Suppressor macrophage treated with lipopolysaccharide for 4 hours (primary cell): ENCODE data around the gene SGTA.
A peak's percentile ranks its signal among the peaks of the same experiment; 100 is the strongest.

ENCODE experiments used
- DNase-seq: peaks from one replicate; pipeline ENCODE4 v3.0.0-alpha.2; 2020

Gene SGTA

DNA sequence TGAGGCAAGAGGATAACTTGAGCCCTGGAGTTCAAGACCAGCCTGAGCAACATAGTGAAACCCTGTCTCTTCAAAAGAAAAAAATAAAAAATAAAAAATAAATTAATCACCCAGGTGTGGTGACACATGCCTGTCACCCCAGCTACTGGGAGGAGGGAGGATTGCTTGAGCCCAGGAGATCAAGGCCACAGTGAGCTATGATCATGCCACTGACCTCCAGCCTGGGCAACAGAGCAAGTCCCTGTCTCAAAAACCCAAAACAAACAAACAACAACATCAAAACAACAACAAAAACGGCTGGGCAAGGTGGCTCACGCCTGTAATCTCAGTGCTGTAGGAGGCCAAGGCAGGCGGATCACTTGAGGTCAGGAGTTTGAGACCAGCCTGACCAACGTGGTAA lies 39.0 kb downstream of the SGTA start:
- DNase-seq: no peak

DNA sequence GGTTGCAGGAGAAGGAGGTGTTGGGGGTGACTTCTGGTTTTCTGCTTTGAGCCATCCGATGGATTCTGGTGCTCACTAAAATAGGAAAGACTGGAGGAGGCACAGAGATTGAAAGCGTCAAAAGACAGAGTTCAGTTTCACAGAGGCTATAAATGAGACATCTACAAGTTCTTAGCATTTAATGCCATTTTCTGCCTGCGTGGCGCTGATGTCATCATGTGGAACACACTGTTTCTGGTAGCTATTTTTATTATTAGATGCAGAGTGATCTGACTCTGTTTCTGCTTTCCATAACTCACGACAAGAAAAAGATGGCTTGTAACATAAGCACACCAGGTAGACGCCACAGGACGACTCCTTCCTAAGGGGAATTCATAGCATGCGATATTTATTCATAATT lies 40.0 kb downstream of the SGTA start:
- no peak for DNase-seq

DNA sequence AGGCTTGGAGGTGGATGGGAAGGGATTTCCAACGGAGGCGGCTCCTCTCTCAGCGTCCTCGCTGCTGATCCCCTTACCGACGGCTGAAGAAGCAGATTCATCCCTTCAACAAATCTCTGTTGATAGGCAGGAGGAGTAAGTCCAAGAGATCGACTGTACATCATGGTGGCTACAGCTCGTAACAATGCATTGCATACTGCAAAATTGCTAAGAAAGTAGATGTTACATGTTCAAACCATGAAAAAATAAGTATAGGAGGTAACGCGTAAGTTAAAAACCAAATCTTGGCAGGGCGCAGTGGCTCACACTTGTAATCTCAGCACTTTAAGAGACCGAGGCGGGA lies 42.8 kb downstream of the SGTA start:
- no peak for DNase-seq

DNA sequence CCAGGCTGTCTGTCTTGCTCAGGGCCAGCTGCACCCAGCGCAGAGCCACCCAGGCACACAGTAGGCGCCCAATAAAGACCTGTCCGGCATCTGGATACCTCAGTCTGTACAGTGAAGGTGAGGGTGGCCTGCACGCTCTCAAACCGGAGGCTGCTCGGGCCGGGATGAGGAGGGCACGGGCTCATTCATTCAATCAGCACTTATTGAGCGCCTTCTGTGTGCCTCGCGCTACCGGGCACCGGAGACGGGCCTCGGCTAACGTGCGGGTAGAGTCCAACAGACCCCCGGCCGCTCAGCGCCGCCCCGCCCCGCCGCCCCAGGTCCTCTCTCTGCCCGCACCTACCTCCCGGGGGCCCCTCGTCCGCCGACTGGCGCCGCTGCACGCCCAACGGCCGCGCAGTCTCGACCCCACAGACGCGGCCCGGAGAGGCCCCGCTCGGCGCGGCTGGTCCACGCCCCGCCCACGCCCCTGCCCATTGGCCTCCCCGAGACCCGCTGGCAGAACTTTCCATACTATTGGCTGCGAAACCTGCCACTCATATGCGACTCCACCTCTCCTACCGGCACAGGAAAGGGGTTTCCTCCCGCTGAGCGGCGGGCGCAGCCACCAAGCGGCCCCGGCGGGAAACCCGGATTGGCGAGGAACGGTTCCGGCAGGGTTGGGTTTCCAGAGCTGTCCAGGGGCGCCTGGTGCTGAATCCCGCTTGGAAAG lies 43.3 kb downstream of the SGTA start, which contains the start of gene SLC39A3:
Gene SLC39A3, minus strand, starts transcription at position 416 of the 712 bp plus-strand sequence. CDS start 2,760 bp downstream, outside the sequence.
- peak; percentile 99 for DNase-seq

DNA sequence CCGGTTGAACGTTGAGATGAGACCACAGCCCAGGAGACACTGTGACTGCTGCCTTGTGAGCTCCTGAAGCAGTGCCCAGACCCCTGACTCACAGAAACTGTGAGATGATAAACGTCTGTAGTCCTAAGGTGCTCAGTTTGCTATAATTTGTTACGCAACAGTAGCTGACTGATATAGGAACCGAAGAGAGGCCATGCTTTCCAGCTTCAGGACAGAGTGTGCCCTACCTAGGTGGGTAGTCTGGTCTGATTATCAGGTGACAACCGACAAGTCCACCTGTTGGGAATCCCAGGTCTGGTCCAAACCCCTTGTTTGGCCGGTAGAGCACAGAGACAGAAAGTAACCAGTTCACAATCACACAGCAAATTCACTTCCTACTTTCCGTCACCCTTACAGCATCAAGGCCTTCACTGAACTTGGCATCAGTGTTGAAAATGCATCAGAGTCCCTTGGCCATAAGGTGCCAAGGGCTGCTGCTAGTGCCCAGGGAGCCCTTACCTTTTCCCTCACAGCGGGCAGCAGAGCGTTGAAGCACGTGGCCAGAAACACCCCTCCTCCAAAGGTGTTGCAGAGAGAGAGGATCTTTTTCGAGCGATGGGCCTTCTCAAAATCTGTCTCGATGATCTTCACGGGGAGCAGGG lies 46.4 kb downstream of the SGTA start:
- DNase-seq: no peak

DNA sequence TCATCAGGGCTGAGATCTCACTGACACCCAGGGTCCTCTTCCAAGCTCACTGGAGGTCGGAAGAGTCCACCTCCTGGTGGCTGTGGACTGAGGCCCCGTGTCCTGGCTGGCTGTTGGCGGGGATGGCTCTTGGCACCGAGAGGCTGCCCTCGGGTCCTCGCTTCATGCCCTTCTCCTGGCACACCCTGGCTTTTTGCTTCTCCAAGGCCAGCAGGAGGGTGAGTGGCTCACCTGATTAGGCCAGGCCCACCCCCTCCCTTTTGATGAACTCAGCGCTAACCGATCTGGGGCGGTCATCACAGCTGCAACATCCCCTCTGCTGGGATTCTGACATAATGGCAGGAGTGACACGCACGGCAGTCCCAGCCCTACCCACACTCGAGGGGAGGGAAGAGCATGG lies 47.7 kb downstream of the SGTA start:
- DNase-seq: no peak

DNA sequence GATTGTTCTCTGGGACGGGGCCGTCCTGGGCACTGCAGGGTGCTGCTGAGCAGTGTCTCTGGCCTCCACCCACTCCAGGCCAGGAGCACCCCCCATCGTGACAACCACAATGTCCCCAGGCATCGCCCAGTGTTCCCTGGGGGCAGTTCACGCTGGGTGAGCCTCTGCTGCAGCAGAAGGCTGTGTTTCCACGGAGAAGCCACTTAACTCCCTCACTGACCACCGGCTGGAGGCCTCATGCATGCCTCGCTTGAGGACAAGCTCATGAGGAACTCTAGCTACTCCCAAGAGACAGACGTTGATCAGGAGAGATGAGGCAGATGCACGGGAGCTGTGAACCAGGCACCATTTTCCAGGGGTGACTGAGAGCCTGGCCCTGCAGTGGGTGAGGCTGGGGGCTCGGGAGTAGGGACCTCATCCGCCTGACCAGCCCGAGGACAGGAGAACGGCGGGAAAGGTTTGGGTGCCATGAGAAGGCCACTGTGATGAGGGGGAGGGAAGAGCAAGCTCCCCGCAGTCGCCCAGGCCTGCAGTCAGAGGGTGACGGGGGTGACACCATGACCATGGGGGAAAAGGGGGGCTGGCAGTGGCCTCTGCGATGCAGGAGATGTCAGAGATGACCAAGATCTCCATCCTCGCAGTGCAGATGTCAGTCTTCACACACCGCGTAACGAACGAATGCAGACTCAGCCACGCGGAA lies 48.3 kb downstream of the SGTA start:
- DNase-seq: no peak

DNA sequence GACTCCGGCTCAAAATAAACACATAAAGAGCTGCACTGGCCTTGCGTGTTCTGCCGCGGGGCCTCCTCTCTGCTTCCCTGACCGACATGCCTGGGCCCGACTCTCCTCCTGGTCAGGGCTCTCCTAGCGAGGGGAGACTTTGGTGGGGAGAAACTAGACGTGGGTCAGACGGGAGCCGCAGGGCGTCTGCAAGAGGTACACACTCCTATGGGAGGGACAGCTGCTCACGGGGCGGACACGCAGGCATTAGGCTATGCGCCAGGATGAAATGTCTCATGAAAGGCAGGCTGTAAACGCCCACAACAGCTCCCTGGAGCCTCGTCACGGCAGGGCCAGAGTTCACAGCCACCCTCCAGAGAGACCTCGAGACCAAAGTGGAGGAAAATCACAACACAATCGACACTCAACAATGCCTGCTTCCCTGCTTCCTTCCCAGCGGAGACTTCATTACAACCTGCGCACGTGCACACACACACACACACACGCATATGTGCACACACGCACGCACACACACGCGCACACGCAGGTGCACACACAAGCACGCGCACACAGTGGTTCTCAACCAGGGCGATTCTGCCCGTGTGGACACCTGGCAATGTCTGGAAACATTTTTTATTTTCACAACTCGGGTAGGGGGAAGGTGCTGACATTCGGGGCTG lies 49.0 kb downstream of the SGTA start:
- DNase-seq: no peak

DNA sequence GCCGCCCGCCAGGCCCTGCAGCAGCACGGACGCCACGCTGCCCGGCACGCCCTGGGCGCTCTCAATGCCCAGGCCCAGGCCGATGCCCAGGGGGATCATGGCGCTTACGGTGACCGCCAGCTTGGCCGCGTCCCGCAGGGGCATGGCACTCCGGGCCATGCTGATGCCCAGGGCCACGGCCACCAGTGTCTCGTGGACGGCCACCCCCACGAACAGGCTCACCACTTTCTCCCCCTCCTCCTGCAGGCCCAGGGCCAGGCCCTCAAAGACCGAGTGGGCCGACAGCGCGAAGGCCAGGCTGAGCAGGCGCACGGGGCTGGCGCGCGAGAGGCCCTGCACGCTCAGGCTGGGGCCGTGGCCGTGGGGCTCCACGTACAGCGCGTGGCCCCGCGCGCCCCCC lies 50.2 kb downstream of the SGTA start:
- no peak for DNase-seq

DNA sequence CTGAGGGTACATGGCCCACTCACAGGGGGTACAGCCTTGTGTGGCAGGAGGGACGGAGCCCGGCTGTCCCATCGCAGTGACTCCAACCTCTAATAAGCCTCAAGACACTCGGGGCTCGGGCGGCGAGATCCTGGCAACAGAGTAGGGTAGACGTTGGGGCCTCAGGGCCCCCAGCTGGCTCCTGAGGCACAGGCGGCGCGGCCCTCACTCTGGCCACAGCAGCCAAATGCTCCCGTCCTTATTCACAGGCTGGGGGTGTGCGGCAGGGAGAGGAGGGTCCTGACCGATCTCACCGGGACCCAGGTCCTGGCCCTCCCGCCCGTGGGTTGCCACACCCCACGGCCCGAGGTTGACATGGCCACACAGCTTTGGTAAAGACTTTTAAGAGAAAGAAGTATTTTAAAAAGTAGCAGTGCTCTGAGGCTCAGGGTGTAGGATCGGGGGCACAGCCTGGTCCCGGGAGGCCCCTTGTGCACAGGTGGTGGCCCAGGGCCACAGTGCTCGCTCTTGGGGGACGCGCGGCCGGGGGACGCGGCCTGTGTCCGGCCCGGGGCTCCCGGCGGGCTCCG lies 50.8 kb downstream of the SGTA start:
- DNase-seq: no peak

DNA sequence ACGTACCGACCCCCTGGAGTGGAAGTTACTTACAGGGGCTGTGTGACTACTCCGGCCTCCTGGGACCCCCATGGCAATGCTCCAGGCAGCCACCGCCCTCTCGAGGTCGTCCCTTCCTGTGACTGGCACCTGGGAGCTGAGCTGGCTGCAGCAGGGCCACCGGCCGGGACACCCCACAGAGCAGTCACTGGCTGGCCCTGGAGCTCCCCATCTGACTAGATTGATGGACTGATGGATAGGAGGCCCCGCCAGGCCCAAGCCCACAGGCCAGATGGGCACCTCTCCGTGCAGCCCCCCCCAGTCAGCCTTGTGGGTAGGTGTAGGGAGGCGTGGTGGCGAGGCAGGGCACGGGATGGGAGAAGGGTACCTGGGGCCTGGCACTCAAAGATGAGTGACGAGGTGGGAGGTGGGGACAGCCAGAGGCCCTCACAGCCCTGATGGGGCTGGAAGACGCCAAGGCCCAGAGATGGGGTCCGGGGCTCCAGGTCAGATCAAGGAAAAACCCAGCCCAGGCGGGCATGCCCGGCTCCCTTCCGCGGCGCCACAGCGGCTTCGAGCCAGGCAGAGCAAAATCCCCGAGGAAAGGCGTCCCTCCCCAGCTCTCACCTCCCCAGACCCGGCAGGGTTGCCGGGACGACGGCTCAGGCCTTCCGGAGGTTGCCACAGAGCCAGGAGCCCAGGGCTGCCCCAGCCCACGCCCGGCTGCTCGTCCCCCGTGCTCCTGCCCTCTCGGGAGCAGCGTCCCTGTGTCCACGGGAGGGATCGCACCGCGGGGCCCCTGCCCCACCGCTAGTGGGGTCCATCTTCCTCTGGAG lies 51.7 kb downstream of the SGTA start:
- no peak for DNase-seq

DNA sequence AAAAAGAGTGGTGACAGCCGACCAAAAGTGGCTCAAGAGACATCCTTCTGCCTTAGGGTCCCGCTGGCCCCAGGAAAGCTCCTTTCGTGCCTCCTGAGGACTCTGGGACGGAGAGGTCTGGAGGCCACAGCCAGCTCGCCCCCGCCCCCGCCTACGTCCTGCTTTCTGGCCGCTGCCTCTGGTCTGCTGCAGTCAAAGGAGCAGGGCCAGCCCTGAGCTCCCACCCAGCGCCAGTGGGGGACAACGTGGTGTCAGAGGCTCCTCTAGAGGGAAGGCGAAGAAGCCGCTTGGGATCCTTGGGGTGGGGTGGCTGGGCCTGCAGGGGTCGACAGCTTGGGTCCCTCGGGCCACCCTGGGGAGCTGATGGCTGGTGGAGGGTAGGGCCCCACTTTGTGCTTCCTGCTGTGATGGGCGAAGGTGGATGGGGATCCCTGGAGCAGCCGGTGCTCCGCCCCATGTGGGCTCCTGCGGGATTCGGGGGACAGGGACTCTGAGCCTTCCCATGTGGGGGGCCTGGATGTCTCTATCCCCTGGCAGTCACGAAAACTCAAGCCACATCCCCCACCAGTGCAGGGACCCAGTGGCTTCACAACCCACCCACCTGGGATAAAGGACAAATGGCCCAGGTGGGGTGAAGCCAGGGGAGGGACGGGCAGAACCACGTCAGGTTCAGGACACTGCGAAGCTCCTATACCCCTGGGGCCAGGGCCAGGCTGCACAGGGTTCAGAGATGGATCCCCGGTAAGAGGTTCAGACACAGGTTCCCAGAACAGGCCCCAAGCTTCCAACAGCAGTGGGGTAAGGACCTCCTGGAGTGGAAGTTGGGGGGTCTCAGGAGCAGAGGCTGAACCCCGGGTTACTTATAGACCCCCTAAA lies 52.9 kb downstream of the SGTA start:
- DNase-seq: no peak

DNA sequence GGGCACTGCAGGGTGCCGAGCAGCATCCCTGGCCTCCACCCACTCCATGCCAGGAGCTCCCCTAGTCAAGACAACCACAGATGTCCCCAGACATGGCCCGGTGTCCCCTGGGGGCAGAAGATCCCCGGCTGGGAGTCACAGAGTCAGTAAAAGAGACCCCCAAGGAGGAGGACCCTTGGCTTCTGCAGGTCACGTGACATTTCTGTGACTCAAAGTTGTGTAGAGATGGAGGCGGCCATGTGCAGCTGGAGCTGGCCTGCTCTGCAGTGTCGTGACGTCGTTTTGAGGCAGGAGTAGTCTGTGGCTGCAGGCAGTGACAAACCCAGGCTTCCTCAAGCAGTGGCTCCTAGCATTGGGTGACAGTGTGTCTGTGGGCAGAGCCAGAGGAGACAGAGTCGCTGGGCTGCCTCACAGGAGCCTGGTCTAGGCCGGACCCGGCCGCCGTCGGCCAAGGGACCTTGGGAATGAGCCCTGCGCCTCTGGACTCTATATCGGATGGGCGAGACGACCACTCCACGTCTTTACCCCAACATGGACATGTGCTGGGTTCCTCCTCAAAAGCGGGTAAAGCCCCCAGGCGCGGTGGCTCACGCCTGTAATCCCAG lies 54.2 kb downstream of the SGTA start:
- DNase-seq: no peak

DNA sequence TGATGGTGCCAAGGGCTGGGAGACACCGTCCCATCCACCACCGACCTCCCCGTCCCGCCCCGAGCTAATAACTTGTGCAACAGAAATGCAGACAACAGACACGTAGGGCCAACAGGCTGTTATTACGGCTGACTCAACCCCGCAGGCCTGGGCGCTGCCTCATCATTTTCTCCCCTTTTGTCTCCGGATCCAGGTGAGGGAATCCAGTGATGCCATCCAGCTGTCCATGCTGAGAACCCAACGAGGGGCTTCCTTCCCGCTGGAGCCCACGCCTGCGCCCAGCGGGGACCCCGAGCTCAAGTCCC lies 55.5 kb downstream of the SGTA start:
- no peak for DNase-seq

DNA sequence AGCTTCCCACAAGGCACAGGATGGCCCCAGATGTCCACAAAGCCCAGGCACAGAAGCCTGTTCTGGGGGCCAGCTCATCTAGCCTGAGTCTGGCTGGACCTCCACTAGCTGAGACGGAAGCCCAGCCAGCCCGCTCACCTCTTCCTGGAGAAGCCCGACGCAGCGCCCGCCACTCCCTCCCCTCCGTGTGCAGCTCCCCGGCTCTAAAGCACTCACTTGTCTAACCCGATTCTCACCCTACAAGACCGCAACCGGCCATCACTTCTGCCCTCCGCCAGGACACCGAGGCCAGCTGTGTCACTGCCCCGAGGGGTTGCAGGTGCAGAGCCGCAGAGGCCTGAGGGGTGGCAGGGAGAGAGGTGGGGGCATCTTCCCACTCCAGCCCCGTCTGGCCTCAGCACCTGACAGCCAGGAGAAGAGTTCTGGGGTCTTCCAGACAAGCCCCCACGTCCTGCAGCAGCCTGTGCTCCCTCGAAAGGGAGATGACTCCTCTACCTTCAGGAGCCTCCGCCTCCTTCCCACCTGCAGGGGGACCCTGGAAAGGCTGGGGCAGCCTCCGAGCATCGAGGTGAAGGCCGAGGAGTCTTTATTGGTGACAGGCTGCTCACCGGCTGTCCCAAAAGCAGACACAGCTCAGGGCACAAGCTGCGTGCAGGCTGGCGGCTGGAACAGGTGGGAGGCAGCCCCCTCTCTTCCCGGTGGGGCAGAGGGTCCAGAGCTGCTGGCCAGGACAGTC lies 56.0 kb downstream of the SGTA start:
- DNase-seq: no peak

DNA sequence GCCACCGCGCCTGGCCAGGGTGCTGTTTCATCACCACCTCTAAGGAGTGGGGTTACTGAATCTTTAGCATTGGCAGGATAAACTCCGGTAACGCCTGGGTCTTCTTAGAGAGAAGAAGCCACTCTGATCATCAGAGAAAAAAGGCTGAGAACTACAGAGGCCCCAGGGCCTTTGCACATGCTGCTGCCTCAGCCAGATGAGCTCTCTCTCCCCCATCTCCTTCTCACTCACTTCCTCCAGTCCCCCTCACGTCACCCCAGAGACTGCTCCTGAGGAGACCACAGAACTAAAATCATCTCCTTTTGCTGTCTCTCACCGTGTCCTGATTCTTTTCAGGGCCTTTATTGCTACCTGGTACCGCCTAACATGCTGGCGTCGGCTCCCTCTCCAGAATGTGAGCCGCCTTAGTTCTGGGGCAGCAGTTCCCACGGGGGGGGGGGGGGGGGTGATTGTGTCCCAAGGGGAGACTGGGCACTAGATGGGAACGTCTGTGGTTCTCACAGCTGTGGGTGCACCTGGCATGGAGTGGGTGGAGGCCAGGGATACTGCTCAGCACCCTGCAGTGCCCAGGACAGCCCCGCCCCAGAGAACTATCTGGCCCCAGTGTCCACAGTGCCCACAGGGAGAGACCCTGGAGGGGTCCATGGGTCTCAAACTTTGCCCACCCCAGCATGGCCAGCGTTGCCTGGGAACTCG lies 56.8 kb downstream of the SGTA start:
- DNase-seq: no peak

DNA sequence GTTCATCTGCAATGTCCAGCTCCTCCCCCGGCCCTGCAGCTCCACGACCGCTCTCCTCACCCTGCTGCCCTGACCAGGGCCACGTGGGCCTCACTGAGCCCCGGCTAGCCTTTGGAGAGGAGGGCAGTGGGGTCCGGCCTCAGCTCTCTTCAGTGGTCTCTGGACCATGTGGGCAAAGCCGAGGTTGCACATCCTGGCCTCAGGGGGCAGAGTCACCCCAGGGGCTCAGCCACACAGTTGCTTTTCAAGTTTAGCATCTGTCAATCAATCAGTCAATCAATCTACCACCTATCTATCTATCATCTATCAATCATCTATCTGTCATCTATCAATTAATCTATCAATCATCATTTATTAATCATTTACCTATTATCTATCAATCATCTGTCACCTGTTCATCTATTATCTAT lies 58.9 kb downstream of the SGTA start:
- no peak for DNase-seq

DNA sequence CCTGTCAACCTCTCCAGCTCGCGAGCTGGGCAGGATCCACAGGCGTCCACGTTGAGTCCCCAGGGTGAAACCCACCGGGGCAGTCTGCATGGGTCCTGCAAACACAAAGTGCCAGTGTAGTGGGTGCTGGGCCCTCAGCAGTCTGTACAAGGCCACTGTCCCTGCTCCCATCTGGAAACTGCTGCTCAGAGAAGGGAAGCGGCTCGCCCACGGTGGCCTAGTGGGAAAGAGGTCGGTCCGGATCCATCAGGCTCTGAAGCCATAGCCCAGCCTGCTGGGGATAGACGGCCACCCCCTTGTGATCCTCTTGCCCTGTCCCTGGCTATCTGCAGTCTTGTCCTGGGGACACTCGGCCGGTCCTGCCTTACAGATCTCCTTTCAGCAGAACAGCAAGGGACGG lies 59.3 kb downstream of the SGTA start:
- DNase-seq: no peak

DNA sequence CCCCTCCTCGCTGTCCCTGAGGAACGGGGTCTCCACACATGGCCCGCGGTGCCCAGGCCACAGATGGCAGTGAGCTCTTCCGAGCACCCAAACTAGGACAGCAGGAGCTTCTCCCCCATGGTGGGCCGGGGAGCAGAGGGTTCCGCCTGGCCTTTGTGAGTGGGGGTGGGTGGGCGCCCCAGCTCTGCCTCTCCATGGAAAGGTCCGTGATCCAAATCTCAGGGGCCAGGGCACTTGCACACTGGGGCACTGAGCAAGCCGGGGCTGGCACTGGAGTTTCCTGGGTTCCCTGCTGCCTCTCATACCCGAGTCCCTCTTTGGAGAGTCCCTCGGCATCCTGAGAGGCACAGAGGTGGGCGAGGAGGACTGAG lies 59.7 kb downstream of the SGTA start:
- no peak for DNase-seq
